Natural killer cell treated with Interleukin-12 subunit alpha and Interleukin-12 subunit beta and Interleukin-15 and Interleukin-18, amount 100 ng/mL, for 72 hours (primary cell): ENCODE results near the gene ZMYND10. TPM values are rescaled to one million over a fixed set of nuclear protein-coding genes. Genes with fewer than 3 reads are reported as not detected.
A peak's percentile ranks its signal among the peaks of the same experiment; 100 is the strongest.

ENCODE experiments used
- ATAC-seq, 2 donors: fragments of 150-1000 bp; cut with Tn5 transposase in 1 of 2; sonication (Bioruptor Pico), chemical (Tn5 transposase) in 1 of 2; 2 replicates each; pipeline ENCODE4 v1.10.0; 2021
- DNase-seq: peaks from one replicate; pipeline ENCODE4 v3.0.0; 2022; ENCODE audit warnings: low spot score
- H3K27ac Mint-ChIP-seq, 2 donors: 1 replicate in 1 of 2; 2 replicates in 1 of 2; pipeline ENCODE4 v1.8.0; 2022; ENCODE audit warnings: mixed read lengths in 2 of 2, mild to moderate bottlenecking in 1 of 2, moderate library complexity in 1 of 2
- H3K27me3 Mint-ChIP-seq, 2 donors: 1 replicate in 1 of 2; 2 replicates in 1 of 2; pipeline ENCODE4 v1.8.0; 2022; ENCODE audit warnings: mixed read lengths in 2 of 2
- H3K36me3 Mint-ChIP-seq: one replicate; pipeline ENCODE4 v1.8.0; 2022; ENCODE audit warnings: mixed read lengths
- H3K4me1 Mint-ChIP-seq, 2 donors: 1 replicate in 1 of 2; 2 replicates in 1 of 2; pipeline ENCODE4 v1.8.0; 2022; ENCODE audit warnings: low read depth in 2 of 2, mixed read lengths in 2 of 2, mild to moderate bottlenecking in 1 of 2
- H3K4me3 Mint-ChIP-seq: one replicate; pipeline ENCODE4 v1.8.0; 2022; ENCODE audit warnings: mixed read lengths
- H3K9me3 Mint-ChIP-seq: 2 replicates; pipeline ENCODE4 v1.8.0; 2022; ENCODE audit warnings: mixed read lengths
- total RNA-seq, 2 donors: library from RNA; stranded (reverse); gene quantifications; one replicate each; pipeline ENCODE4 v1.2.3, GENCODE V29; 2022

Gene ZMYND10
- total RNA-seq, 2 donors from 2014 or later, result 0.95 to 1.4 TPM

GRCh38 chr3:50347187-50347813, 1.8 kb upstream of the ZMYND10 start:
- Mint-ChIP-seq H3K9me3 (no peaks in the 10 kb centered on the region), H3K27me3 (no peaks in the 10 kb centered on the region), H3K27ac (peak overlapping the region in 1 of 2 donors; percentile 43), H3K36me3 (no peaks in the 10 kb centered on the region), H3K4me1 (peaks cover 42 to 53% of the 10 kb centered on the region in 2 donors), H3K4me3 (no peak overlapping the region)
- no peak for ATAC-seq
- no peak for DNase-seq

- Mint-ChIP-seq H3K4me3 (no peak overlapping the region), H3K27me3 (no peaks in the 10 kb centered on the region), H3K9me3 (no peaks in the 10 kb centered on the region), H3K4me1 (peaks cover 36 to 52% of the 10 kb centered on the region in 2 donors), H3K27ac (no peak overlapping the region), H3K36me3 (no peaks in the 10 kb centered on the region)
- DNase-seq (no peak), ATAC-seq (no peak)
These were observed 524 bp downstream of the ZMYND10 start for GRCh38 chr3:50345008-50345407.

- Mint-ChIP-seq H3K9me3 (no peaks in the 10 kb centered on the region), H3K27ac (peak overlapping the region in 1 of 2 donors; percentile 17), H3K27me3 (no peaks in the 10 kb centered on the region), H3K4me3 (no peak overlapping the region), H3K36me3 (no peaks in the 10 kb centered on the region), H3K4me1 (peaks cover 44 to 55% of the 10 kb centered on the region in 2 donors)
- ATAC-seq (no peak), DNase-seq (no peak)
These were observed 2.5 kb downstream of the ZMYND10 start for GRCh38 chr3:50342813-50343633.

GRCh38 chr3:50341996-50342650, 3.4 kb downstream of the ZMYND10 start:
- no peak for DNase-seq
- Mint-ChIP-seq H3K4me3 (no peak overlapping the region), H3K27me3 (no peaks in the 10 kb centered on the region), H3K4me1 (peaks cover 38 to 53% of the 10 kb centered on the region in 2 donors), H3K9me3 (no peaks in the 10 kb centered on the region), H3K27ac (no peak overlapping the region), H3K36me3 (no peaks in the 10 kb centered on the region)
- ATAC-seq, result no peak

GRCh38 chr3:50341537-50341936, 4.0 kb downstream of the ZMYND10 start:
- Mint-ChIP-seq H3K36me3 (peaks cover 2% of the 10 kb centered on the region), H3K27me3 (no peaks in the 10 kb centered on the region), H3K4me3 (peak overlapping the region; percentile 83), H3K9me3 (no peaks in the 10 kb centered on the region), H3K27ac (peak overlapping the region in 1 of 2 donors; percentile 97), H3K4me1 (peaks cover 38 to 55% of the 10 kb centered on the region in 2 donors)
- no peak for ATAC-seq
- no peak for DNase-seq

- H3K4me1 Mint-ChIP-seq, result peaks cover 41 to 59% of the 10 kb centered on the region in 2 donors
- DNase-seq (peak; percentile 90), ATAC-seq (peak; percentile 58 to 64)
- no peaks in the 10 kb centered on the region for H3K27me3 Mint-ChIP-seq
- H3K36me3 Mint-ChIP-seq, result peaks cover 7% of the 10 kb centered on the region
- H3K27ac Mint-ChIP-seq, result peak within 1 kb of the TSS; percentile 97
- H3K9me3 Mint-ChIP-seq, result no peaks in the 10 kb centered on the region
- peak within 1 kb of the TSS; percentile 97 for H3K4me3 Mint-ChIP-seq
These were observed 4.8 kb downstream of the ZMYND10 start, which contains the start of gene RASSF1 for GRCh38 chr3:50340448-50341329. TSS of gene RASSF1 (minus strand) at chr3:50340836. CDS start at chr3:50340805, 31 bp downstream.

- no peak for ATAC-seq
- Mint-ChIP-seq H3K27me3 (no peaks in the 10 kb centered on the region), H3K36me3 (peaks cover 7% of the 10 kb centered on the region), H3K4me3 (peak overlapping the region; percentile 97), H3K4me1 (peaks cover 46 to 64% of the 10 kb centered on the region in 2 donors), H3K9me3 (no peaks in the 10 kb centered on the region), H3K27ac (peak overlapping the region; percentile 97)
- no peak for DNase-seq
These were observed 5.4 kb downstream of the ZMYND10 start for GRCh38 chr3:50340147-50340447.

- Mint-ChIP-seq H3K9me3 (no peaks in the 10 kb centered on the region), H3K36me3 (peaks cover 7% of the 10 kb centered on the region), H3K4me3 (peak overlapping the region; percentile 97), H3K27ac (peak overlapping the region; percentile 97), H3K4me1 (peaks cover 47 to 62% of the 10 kb centered on the region in 2 donors), H3K27me3 (no peaks in the 10 kb centered on the region)
- ATAC-seq (no peak), DNase-seq (no peak)
These were observed 5.9 kb downstream of the ZMYND10 start for GRCh38 chr3:50339485-50340146.

GRCh38 chr3:50338965-50339364, 6.6 kb downstream of the ZMYND10 start:
- H3K9me3 Mint-ChIP-seq, result no peaks in the 10 kb centered on the region

GRCh38 chr3:50337175-50337861, 8.2 kb downstream of the ZMYND10 start:
- DNase-seq (peak; percentile 99), ATAC-seq (peak; percentile 85 to 93)
- peaks cover 59 to 67% of the 10 kb centered on the region in 2 donors for H3K4me1 Mint-ChIP-seq
- H3K36me3 Mint-ChIP-seq, result peaks cover 7% of the 10 kb centered on the region
- peak overlapping the region; percentile 97 for H3K27ac Mint-ChIP-seq
- H3K27me3 Mint-ChIP-seq, result no peaks in the 10 kb centered on the region
- peak overlapping the region; percentile 97 for H3K4me3 Mint-ChIP-seq
- no peaks in the 10 kb centered on the region for H3K9me3 Mint-ChIP-seq

More at GRCh38 chr3:50338965-50339364, 6.6 kb downstream of the ZMYND10 start:
- DNase-seq (no peak), ATAC-seq (no peak)
- no peaks in the 10 kb centered on the region for H3K27me3 Mint-ChIP-seq
- H3K27ac Mint-ChIP-seq, result peak overlapping the region; percentile 97
- H3K36me3 Mint-ChIP-seq, result peaks cover 7% of the 10 kb centered on the region
- peak overlapping the region; percentile 97 for H3K4me3 Mint-ChIP-seq
- H3K4me1 Mint-ChIP-seq, result peaks cover 54 to 67% of the 10 kb centered on the region in 2 donors

- Mint-ChIP-seq H3K27me3 (no peaks in the 10 kb centered on the region), H3K4me1 (peaks cover 59 to 64% of the 10 kb centered on the region in 2 donors), H3K27ac (peak overlapping the region; percentile 97), H3K4me3 (peak overlapping the region; percentile 97), H3K36me3 (peaks cover 7% of the 10 kb centered on the region), H3K9me3 (no peaks in the 10 kb centered on the region)
- ATAC-seq (peak in 1 of 2 donors; percentile 45), DNase-seq (no peak)
These were observed 8.9 kb downstream of the ZMYND10 start for GRCh38 chr3:50336452-50337174.
